ENCODE data around the gene RTL5. TPM values are rescaled to one million over a fixed set of nuclear protein-coding genes. Genes with fewer than 3 reads are reported as not detected.
A peak's percentile ranks its signal among the peaks of the same experiment; 100 is the strongest.

The RTL5 gene
- total RNA-seq, 2 experiments from 2014 or later, result 2.4 to 3.0 TPM

DNA sequence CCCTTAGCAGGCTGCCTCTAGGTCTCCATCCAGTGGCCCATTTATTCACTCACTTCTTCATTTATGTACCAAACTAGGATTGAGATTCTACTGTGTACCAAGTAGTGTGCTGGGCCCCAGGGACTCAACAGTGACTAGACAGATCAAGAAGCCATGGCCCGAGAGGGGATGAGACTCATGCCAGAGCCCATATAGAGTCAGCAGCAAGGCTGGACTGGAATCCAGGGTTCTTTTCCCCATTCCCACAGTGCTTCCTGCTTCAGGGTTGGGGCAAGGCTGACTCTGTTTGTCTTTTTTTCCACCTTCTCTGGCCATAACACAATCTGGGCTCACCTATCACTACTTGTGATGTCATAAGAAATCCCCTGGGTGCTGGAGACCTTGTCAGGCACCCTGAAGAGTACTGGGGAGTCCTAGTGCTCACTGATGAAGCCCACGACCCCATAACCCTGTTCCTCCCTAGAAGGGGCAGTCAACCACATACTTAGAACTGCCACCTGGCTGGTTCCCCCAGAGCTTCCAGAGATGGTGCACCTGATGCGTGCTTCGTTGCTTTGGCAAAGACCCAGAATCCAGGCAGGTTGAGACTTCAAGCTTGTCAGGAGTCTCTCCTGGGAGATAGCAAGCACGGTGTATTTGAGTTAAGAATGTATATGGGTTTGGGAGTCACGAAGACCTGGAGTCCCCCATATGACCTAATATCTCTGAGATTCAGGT, 6.2 kb downstream of the RTL5 start:
- no peaks in the 10 kb centered on the region for H3K36me3 Mint-ChIP-seq
- H3K27me3 Mint-ChIP-seq, result peaks cover 42% of the 10 kb centered on the region
- peaks cover 14% of the 10 kb centered on the region for H3K4me1 Mint-ChIP-seq
- H3K4me3 Mint-ChIP-seq, result no peak overlapping the region
- POLR2A ChIA-PET, result no interaction called here
- H3K27ac Mint-ChIP-seq, result no peak overlapping the region
- DNase-seq, result no peak
- no peak for ATAC-seq (ENCODE audit: low read depth)
- no peaks in the 10 kb centered on the region for H3K9me3 Mint-ChIP-seq

DNA sequence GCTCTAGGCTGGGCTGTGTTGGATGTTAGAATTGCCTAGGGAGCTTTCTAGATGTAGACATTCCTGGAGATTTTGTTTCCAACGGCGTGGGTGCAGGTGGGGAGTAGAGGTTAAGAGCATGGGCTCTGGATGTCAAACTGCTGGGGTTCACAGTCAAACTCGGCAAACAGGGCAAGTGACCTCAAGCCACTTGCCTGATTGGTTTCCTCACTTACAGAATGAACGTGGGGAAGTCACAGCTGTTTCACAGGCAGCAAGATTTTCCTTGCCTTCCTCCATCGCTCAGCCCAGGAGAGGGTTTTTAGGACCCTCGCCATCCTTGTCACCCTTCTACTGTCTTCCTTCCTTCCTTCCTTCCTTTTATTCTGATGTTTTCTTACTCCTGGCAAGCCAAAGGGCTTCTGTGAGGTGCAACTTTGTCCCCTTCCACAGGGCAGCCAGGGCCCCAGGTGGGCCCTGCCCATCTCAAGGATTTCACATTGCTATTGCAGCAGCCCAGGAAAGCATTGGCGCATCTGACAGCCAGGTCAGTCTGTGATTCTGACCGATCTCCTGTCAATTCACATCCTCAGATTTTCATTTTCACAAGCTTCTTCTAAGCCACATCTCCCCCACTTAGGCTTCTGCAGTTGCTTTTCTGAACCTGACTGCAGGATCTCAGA, 7.0 kb downstream of the RTL5 start:
- DNase-seq, result no peak
- Mint-ChIP-seq H3K36me3 (no peaks in the 10 kb centered on the region), H3K27me3 (peaks cover 43% of the 10 kb centered on the region), H3K4me3 (no peak overlapping the region), H3K4me1 (peaks cover 14% of the 10 kb centered on the region), H3K9me3 (no peaks in the 10 kb centered on the region), H3K27ac (no peak overlapping the region)
- no peak for ATAC-seq (ENCODE audit: low read depth)
- POLR2A ChIA-PET, result no interaction called here

DNA sequence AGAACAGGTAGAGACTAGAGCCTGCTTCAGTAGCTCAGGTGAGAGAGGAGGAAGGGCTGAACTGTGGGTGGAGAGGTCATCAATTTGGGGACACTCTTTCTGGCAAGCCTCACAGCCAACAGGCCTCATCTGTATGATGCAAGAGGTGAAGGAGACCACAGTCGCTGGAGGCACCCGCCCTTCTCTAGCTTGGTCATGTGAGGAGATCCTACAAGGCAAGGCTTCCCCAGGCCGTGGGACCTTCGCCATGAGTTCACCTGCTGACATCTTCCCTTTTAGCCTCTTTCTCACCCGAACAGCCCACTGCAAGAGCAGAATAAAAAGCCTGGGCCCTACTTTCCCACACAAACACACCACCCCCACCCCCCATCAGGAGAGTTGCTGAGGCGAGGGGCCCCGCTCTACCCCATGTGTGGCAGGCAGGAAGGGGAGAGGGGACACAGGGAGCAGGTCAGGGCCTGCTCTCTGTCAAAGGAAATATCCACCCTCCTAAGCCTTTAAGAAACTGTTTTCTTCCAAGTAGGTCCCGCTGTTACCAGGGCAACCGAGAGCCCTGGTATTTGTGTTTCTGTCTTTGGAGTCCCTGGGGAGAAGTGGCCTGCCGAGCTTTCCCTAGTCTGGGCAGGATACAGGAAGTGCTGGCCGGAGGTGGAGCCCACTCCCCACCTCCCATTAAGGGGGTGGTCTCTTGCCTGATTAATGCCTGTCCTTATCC, 8.1 kb downstream of the RTL5 start:
- H3K4me1 Mint-ChIP-seq, result peaks cover 14% of the 10 kb centered on the region
- H3K27ac Mint-ChIP-seq, result no peak overlapping the region
- POLR2A ChIA-PET, result no interaction called here
- ATAC-seq (ENCODE audit: low read depth), result no peak
- no peaks in the 10 kb centered on the region for H3K36me3 Mint-ChIP-seq
- peaks cover 37% of the 10 kb centered on the region for H3K27me3 Mint-ChIP-seq
- H3K9me3 Mint-ChIP-seq, result no peaks in the 10 kb centered on the region
- no peak overlapping the region for H3K4me3 Mint-ChIP-seq
- no peak for DNase-seq

DNA sequence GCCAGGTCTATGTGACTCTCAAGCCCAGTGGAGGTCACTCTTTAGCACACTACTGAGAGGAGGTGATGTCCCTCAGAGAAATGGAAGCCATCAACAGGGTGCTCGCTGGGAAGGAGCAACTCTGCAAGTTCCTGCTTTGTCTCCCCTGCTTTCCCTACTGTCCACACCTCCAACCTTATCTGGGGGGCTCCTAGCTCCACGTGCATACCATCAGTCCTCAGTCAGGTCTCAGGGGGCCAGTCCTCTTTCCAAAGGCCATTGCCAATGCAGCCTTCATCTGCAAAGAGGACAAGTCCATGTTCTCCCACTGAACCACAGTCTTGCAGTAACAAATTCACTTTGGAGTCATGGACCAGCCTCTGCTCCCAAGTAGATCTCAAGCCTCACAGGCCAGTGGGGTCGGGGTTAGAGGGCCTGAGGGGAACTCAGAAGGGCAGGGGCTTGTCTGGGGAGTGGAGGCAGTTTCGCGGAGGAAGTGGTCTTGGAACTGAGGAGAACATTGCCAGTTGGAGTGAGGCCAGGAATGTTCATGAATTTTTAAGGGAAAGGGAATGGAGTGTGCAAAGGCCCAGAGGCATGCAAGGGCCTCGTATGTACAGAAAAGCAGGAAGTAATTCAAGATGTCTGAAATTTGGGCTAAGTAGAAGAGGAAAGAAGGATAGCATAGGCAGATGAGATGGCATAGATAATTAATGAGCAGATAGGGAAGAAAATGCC, 8.9 kb downstream of the RTL5 start:
- Mint-ChIP-seq H3K9me3 (no peaks in the 10 kb centered on the region), H3K36me3 (no peaks in the 10 kb centered on the region), H3K4me1 (peaks cover 14% of the 10 kb centered on the region), H3K4me3 (no peak overlapping the region), H3K27me3 (peaks cover 39% of the 10 kb centered on the region), H3K27ac (no peak overlapping the region)
- ATAC-seq (ENCODE audit: low read depth) (no peak), DNase-seq (no peak)
- POLR2A ChIA-PET, result no interaction called here

DNA sequence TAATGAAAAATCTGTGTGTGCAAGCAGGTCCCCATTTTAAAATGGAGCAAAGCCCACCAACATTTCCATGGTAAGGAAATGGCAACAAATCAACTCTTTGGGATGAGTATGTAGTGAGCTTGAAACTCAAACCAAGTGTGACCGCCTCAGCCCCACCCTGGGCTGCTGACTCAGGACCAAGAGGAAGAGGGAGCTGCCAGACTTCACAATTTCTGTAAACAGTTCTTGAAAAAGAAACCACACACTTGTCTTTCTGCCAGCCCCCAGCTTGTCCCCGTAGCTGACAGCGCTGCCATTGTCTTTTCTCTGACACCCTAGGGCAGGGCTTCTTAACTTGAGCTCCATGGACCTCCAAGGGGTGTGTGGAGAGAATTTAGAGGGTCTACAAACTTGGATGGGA, 10.3 kb downstream of the RTL5 start:
- Mint-ChIP-seq H3K36me3 (no peaks in the 10 kb centered on the region), H3K4me1 (peaks cover 10% of the 10 kb centered on the region), H3K27me3 (peaks cover 32% of the 10 kb centered on the region), H3K4me3 (peak overlapping the region; percentile 16), H3K9me3 (no peaks in the 10 kb centered on the region), H3K27ac (no peak overlapping the region)
- POLR2A ChIA-PET, result interaction anchor here (0.6 to 1.1 kb wide), 3 partner anchors 20 to 483 kb away, joined by 3 read pairs; partner anchors contain the start of gene ERCC6L
- ATAC-seq (ENCODE audit: low read depth) (peak; percentile 77), DNase-seq (no peak)

DNA sequence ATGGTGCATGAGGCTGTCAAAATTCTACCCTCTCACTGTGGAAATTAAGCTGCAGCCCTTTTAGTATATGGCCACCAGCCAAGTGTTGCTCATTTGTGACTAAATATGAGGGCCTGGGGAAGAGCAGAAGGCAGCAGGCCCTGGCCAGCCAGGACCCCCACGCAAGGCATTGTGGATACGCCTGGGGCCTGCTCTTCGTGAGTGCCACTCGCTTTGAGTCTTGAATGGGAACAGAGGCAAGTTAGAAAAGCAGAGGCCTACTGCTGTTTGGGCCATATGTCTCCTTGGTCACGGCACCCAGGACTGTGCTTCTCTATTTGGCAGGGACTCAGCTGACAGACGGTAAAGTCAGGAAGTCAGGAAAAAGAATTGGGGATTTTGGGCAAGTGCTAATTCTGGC, 10.9 kb downstream of the RTL5 start:
- H3K27ac Mint-ChIP-seq, result no peak overlapping the region
- ATAC-seq (ENCODE audit: low read depth) (no peak), DNase-seq (no peak)
- H3K4me3 Mint-ChIP-seq, result no peak overlapping the region
- H3K4me1 Mint-ChIP-seq, result peaks cover 9% of the 10 kb centered on the region
- no peaks in the 10 kb centered on the region for H3K36me3 Mint-ChIP-seq
- POLR2A ChIA-PET, result interaction anchor here (0.6 to 1.1 kb wide), 2 partner anchors 117 to 483 kb away, joined by 3 read pairs; partner anchors contain the start of gene ERCC6L
- H3K27me3 Mint-ChIP-seq, result peaks cover 34% of the 10 kb centered on the region
- no peaks in the 10 kb centered on the region for H3K9me3 Mint-ChIP-seq

DNA sequence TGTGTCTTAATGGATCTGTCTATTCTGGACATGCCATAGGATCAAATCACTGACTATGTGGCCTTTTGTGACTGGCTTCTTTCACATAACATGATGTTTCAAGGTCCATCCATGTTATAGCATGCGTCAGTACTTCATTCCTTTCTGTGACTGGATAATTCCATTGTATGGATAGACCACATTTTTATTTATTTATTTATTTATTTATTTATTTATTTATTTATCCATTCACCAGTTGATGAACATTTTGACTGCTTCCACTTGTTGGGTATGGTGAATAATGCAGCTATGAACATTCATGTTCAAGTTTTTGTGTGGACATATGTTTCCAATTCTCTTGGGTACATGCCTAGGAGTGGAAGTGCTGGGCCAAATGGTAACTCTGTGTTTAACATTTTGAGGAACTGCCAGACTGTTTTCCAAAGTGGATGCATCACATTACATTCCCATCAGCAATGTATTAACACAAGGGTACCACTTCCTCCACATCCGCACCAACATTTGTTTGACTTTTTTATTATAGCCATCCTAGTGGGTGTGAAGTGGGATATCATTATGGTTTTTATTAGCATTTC, 14.0 kb downstream of the RTL5 start:
- DNase-seq, result no peak
- POLR2A ChIA-PET, result no interaction called here
- Mint-ChIP-seq H3K9me3 (no peaks in the 10 kb centered on the region), H3K4me3 (no peak overlapping the region), H3K27ac (no peak overlapping the region), H3K4me1 (peaks cover 7% of the 10 kb centered on the region), H3K36me3 (no peaks in the 10 kb centered on the region), H3K27me3 (peaks cover 28% of the 10 kb centered on the region)
- no peak for ATAC-seq (ENCODE audit: low read depth)

DNA sequence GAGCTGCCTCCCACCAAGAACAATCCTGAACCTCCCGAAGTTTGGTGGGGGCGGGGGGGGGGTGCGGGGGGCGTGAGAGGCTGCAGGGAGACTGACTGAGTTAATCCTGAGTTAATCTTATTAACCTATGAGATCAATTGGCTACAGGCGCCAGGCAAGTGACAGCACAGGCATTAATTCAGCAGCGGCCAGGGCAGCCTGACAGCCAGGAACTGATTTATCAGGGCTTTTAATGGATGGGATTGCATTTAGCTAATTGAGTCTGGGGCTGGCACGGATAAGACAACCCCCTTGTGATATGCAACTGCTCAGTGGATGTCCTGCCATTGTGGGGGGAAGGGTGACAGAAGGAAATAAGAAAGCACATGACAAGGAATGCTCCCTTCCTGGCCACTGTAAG, 16.3 kb downstream of the RTL5 start:
- POLR2A ChIA-PET, result no interaction called here
- Mint-ChIP-seq H3K36me3 (no peaks in the 10 kb centered on the region), H3K4me1 (no peaks in the 10 kb centered on the region), H3K9me3 (no peaks in the 10 kb centered on the region), H3K27me3 (peaks cover 41% of the 10 kb centered on the region), H3K27ac (no peak overlapping the region), H3K4me3 (no peak overlapping the region)
- DNase-seq, result no peak
- no peak for ATAC-seq (ENCODE audit: low read depth)

DNA sequence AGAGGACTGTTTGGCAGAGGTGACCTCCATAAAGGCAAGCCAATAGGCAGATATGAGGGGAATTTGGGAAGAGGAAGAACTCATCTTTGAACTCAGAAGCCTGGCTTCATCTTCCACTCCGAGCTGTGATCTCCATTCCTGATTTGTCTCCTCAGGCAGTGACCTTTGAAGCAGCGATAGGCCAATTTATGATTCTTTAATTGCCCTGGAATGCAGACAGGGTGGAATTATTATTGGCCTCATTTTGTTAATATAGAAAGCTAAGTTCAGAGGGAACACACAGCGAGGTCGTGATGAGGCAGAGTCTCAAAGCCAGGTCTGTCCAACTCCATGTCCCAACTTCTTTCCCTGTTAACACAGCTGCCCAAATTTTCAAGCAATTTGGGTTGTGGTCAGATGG, 16.9 kb downstream of the RTL5 start:
- Mint-ChIP-seq H3K9me3 (no peaks in the 10 kb centered on the region), H3K27ac (no peak overlapping the region), H3K4me1 (no peaks in the 10 kb centered on the region), H3K27me3 (peaks cover 37% of the 10 kb centered on the region), H3K4me3 (no peak overlapping the region), H3K36me3 (no peaks in the 10 kb centered on the region)
- no peak for ATAC-seq (ENCODE audit: low read depth)
- POLR2A ChIA-PET, result no interaction called here
- DNase-seq, result no peak

DNA sequence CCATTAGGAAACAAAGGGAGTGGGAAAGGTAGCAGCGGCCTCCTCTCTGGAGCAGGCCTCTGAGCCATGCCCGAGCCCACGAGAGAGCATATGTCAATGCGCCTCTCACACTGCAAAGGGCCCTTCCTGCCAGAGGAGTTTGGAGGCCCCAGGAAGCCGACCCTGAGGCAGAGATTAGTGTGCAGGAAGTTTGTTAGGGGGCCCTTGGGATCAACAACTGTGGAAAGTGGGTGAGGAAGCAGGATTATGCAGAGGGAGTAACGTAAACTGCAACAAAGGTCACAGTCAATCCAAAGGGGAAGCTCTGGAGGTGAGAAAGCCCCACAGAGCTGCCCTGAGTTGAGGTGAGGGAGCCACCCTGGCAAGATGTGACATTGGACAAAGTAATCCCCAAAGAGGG, 17.4 kb downstream of the RTL5 start:
- Mint-ChIP-seq H3K36me3 (no peaks in the 10 kb centered on the region), H3K27ac (no peak overlapping the region), H3K4me1 (no peaks in the 10 kb centered on the region), H3K4me3 (no peak overlapping the region), H3K27me3 (peaks cover 34% of the 10 kb centered on the region), H3K9me3 (no peaks in the 10 kb centered on the region)
- no peak for ATAC-seq (ENCODE audit: low read depth)
- no peak for DNase-seq
- POLR2A ChIA-PET, result no interaction called here

DNA sequence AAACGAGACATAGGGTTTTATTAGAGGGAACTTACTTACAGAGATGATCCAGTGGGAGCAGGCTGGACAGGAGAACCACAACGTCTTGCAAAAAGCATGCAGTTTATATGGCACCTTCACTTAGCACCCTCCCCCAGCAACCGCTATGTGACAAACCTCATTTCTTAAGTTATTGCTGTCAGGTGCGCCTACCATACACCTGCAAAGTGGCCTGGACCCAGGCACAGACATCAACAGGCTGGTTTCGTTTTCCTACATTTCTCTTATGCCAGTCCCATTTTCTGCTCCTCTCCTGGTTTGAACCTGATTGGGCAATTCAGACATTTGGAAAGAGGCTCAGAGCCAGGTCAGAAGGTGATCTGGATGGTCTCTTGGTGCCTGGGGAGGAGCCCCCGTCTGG, 18.3 kb downstream of the RTL5 start:
- no peak for ATAC-seq (ENCODE audit: low read depth)
- H3K4me3 Mint-ChIP-seq, result no peak overlapping the region

DNA sequence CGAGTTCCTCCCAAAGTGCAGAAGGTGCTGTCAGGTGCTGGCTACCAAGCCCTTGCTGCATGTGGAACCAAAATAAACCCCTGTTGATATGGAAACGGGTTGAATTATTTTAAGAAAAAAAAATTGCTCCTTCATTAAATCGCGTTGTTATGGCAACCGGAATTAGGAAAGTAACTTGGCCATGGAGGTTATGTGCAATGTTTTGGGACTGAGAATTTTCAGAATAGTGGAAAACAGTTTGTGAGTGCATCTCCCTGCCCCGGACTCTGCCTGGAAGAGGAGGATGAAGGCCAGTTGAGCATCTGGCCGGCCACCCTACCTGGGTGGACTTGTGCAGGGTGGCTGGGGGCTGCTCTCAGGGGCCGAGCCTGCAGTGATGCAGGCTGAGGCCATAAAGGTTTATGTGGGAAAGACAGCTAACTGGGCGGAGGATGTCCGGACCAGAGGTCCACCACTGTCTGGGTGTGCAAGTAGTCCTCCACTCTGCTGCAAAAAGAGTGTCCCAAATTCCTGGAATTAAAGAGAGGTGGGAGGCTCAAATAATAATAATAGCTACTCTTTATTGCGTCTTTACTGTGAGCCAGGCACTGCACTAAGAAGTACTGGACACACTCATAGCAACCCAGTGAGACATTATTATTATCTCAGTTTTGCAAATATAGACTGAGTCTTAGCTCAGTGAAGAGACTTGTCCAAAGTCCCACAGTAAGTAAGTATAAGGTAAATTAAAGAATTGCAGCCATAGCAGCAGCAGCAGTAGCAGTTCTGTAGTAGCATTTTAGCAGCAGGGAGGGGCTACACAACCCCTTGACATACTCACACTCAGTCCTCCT, 20.6 kb downstream of the RTL5 start:
- no peak overlapping the region for H3K4me3 Mint-ChIP-seq

More for the DNA sequence above, 18.3 kb downstream of the RTL5 start:
- POLR2A ChIA-PET, result no interaction called here
- H3K27ac Mint-ChIP-seq, result no peak overlapping the region
- peaks cover 41% of the 10 kb centered on the region for H3K27me3 Mint-ChIP-seq
- no peak for DNase-seq
- no peaks in the 10 kb centered on the region for H3K9me3 Mint-ChIP-seq
- no peaks in the 10 kb centered on the region for H3K36me3 Mint-ChIP-seq
- no peaks in the 10 kb centered on the region for H3K4me1 Mint-ChIP-seq

More for the DNA sequence above, 20.6 kb downstream of the RTL5 start:
- DNase-seq (no peak), ATAC-seq (ENCODE audit: low read depth) (no peak)
- Mint-ChIP-seq H3K9me3 (no peaks in the 10 kb centered on the region), H3K4me1 (peaks cover 3% of the 10 kb centered on the region), H3K36me3 (no peaks in the 10 kb centered on the region), H3K27ac (no peak overlapping the region), H3K27me3 (peaks cover 45% of the 10 kb centered on the region)
- POLR2A ChIA-PET, result no interaction called here

Data from activated naive CD8-positive, alpha-beta T cell treated with anti-CD3 and anti-CD28 coated beads, Interleukin-2, amount 10 ng/mL, durations not matched to agents 7 days and 5 days (primary cell).